HUES48 (cell line): Measurements from ENCODE around the gene ABCE1.

Experiments
- H3K27ac ChIP-seq: one replicate; pipeline ENCODE4 v1.7.0; 2013; ENCODE audit warnings: low read depth, low read length, inconsistent platforms
- H3K27me3 ChIP-seq: 2 replicates; pipeline ENCODE4 v1.6.1; 2013; ENCODE audit warnings: mild to moderate bottlenecking, low read length; ENCODE audit not compliant: control insufficient read depth, insufficient read depth
- H3K36me3 ChIP-seq: 2 replicates; pipeline ENCODE4 v1.6.1; 2013; ENCODE audit warnings: low read length; ENCODE audit not compliant: control insufficient read depth, insufficient read depth
- H3K4me1 ChIP-seq: 2 replicates; pipeline ENCODE4 v1.6.1; 2013; ENCODE audit warnings: mild to moderate bottlenecking, low read length; ENCODE audit not compliant: control insufficient read depth, insufficient read depth
- H3K4me3 ChIP-seq: 2 replicates; pipeline ENCODE4 v1.5.1; 2013; ENCODE audit warnings: mild to moderate bottlenecking, low read depth, low read length
- H3K9ac ChIP-seq: 2 replicates; pipeline ENCODE4 v1.6.1; 2013; ENCODE audit warnings: mild to moderate bottlenecking, low read depth, low read length, moderate library complexity
- H3K9me3 ChIP-seq: 2 replicates; pipeline ENCODE4 v1.6.1; 2013; ENCODE audit warnings: low read length; ENCODE audit not compliant: control insufficient read depth, insufficient read depth

The ABCE1 gene

GRCh38 chr4:145097821-145098674 lies at the start of gene ABCE1, which contains the start of gene ANAPC10:
Gene ABCE1, plus strand, starts transcription at chr4:145098311. Its CDS starts 6,102 bp downstream, at chr4:145104413.
Gene ANAPC10, minus strand, starts transcription at chr4:145098196. Its CDS starts 2,097 bp downstream, at chr4:145096099.
- Histone ChIP-seq H3K27ac (peak within 1 kb of the TSS; percentile 95), H3K27me3 (no peaks in the 10 kb centered on the region), H3K36me3 (peaks cover 28% of the 10 kb centered on the region), H3K9me3 (peaks cover 2% of the 10 kb centered on the region; the same call in 1 of the 2 replicates), H3K4me1 (peaks cover 14% of the 10 kb centered on the region), H3K9ac (peak within 1 kb of the TSS; percentile 97), H3K4me3 (peak within 1 kb of the TSS; percentile 89)

GRCh38 chr4:145048817-145049216 lies 49.3 kb upstream of the ABCE1 start:
- Histone ChIP-seq H3K9me3 (no peaks in the 10 kb centered on the region), H3K36me3 (0 out of 2 replicates have a peak, but pooled peaks cover 7% of the 10 kb centered on the region), H3K9ac (no peak overlapping the region), H3K4me3 (no peak overlapping the region), H3K27me3 (no peaks in the 10 kb centered on the region), H3K27ac (no peak overlapping the region), H3K4me1 (no peaks in the 10 kb centered on the region; the same call in 1 of the 2 replicates)

- Histone ChIP-seq H3K9me3 (no peaks in the 10 kb centered on the region), H3K36me3 (0 out of 2 replicates have a peak, but pooled peaks cover 7% of the 10 kb centered on the region), H3K27ac (no peak overlapping the region), H3K4me1 (no peaks in the 10 kb centered on the region; the same call in 1 of the 2 replicates), H3K27me3 (no peaks in the 10 kb centered on the region), H3K9ac (no peak overlapping the region), H3K4me3 (no peak overlapping the region)
Observed at GRCh38 chr4:145049241-145049640, 48.9 kb upstream of the ABCE1 start.

GRCh38 chr4:145055533-145056257 lies 42.4 kb upstream of the ABCE1 start:
- no peak overlapping the region for H3K4me3 ChIP-seq

GRCh38 chr4:145056325-145057130 lies 41.6 kb upstream of the ABCE1 start:
- no peaks in the 10 kb centered on the region for H3K36me3 ChIP-seq
- H3K4me1 ChIP-seq: peaks cover 6% of the 10 kb centered on the region
- no peaks in the 10 kb centered on the region for H3K9me3 ChIP-seq
- no peaks in the 10 kb centered on the region for H3K27me3 ChIP-seq
- no peak overlapping the region for H3K27ac ChIP-seq
- no peak overlapping the region for H3K4me3 ChIP-seq
- H3K9ac ChIP-seq: no peak overlapping the region

More at GRCh38 chr4:145055533-145056257, 42.4 kb upstream of the ABCE1 start:
- Histone ChIP-seq H3K27me3 (no peaks in the 10 kb centered on the region), H3K27ac (no peak overlapping the region), H3K4me1 (peaks cover 6% of the 10 kb centered on the region), H3K9me3 (no peaks in the 10 kb centered on the region), H3K36me3 (0 out of 2 replicates have a peak, but pooled peaks cover under 1% of the 10 kb centered on the region), H3K9ac (no peak overlapping the region)

GRCh38 chr4:145058256-145058655 lies 39.9 kb upstream of the ABCE1 start:
- no peaks in the 10 kb centered on the region for H3K27me3 ChIP-seq
- no peak overlapping the region for H3K27ac ChIP-seq
- H3K4me1 ChIP-seq: peaks cover 6% of the 10 kb centered on the region
- 0 out of 2 replicates have a peak, but pooled peaks cover 3% of the 10 kb centered on the region for H3K36me3 ChIP-seq
- no peak overlapping the region for H3K9ac ChIP-seq
- H3K9me3 ChIP-seq: no peaks in the 10 kb centered on the region
- no peak overlapping the region for H3K4me3 ChIP-seq

- H3K9ac ChIP-seq: no peak overlapping the region
- H3K9me3 ChIP-seq: no peaks in the 10 kb centered on the region
- no peaks in the 10 kb centered on the region for H3K27me3 ChIP-seq
- H3K4me3 ChIP-seq: no peak overlapping the region
- H3K27ac ChIP-seq: no peak overlapping the region
- peaks cover 8% of the 10 kb centered on the region; the same call in 1 of the 2 replicates for H3K36me3 ChIP-seq
- H3K4me1 ChIP-seq: peaks cover 26% of the 10 kb centered on the region
Observed at GRCh38 chr4:145061318-145061920, 36.7 kb upstream of the ABCE1 start.

GRCh38 chr4:145066063-145066501 lies 32.0 kb upstream of the ABCE1 start:
- peaks cover 8% of the 10 kb centered on the region; the same call in 1 of the 2 replicates for H3K36me3 ChIP-seq
- H3K27ac ChIP-seq: peak overlapping the region; percentile 87
- H3K9me3 ChIP-seq: no peaks in the 10 kb centered on the region
- peaks cover 25% of the 10 kb centered on the region for H3K4me1 ChIP-seq
- H3K9ac ChIP-seq: no peak overlapping the region
- H3K27me3 ChIP-seq: no peaks in the 10 kb centered on the region
- no peak overlapping the region for H3K4me3 ChIP-seq

- Histone ChIP-seq H3K27me3 (no peaks in the 10 kb centered on the region), H3K9me3 (no peaks in the 10 kb centered on the region), H3K4me1 (peaks cover 25% of the 10 kb centered on the region), H3K4me3 (no peak overlapping the region), H3K9ac (no peak overlapping the region), H3K27ac (no peak overlapping the region), H3K36me3 (peaks cover 2% of the 10 kb centered on the region; the same call in 1 of the 2 replicates)
Observed at GRCh38 chr4:145069361-145069760, 28.8 kb upstream of the ABCE1 start.

GRCh38 chr4:145071560-145071959 lies 26.6 kb upstream of the ABCE1 start:
- Histone ChIP-seq H3K27ac (no peak overlapping the region), H3K9me3 (no peaks in the 10 kb centered on the region), H3K36me3 (peaks cover 3% of the 10 kb centered on the region; the same call in 1 of the 2 replicates)

More at GRCh38 chr4:145071560-145071959, 26.6 kb upstream of the ABCE1 start:
- Histone ChIP-seq H3K9ac (no peak overlapping the region), H3K4me1 (peaks cover 3% of the 10 kb centered on the region; the same call in 1 of the 2 replicates), H3K27me3 (no peaks in the 10 kb centered on the region), H3K4me3 (no peak overlapping the region)
